IPS-20b (cell line): Measurements from ENCODE around the gene PHF21A.

ENCODE experiments used
- H3K27ac ChIP-seq: one replicate; pipeline ENCODE4 v1.5.1; 2013; ENCODE audit warnings: low read length
- H3K27me3 ChIP-seq: 2 replicates; pipeline ENCODE4 v1.6.1; 2013; ENCODE audit warnings: mild to moderate bottlenecking, low read length, inconsistent platforms; ENCODE audit not compliant: insufficient read depth
- H3K36me3 ChIP-seq: 2 replicates; pipeline ENCODE4 v1.6.1; 2013; ENCODE audit warnings: low read depth, mild to moderate bottlenecking, inconsistent platforms, low read length, moderate library complexity; ENCODE audit not compliant: insufficient read depth
- H3K4me1 ChIP-seq: 2 replicates; pipeline ENCODE4 v1.6.1; 2013; ENCODE audit warnings: mild to moderate bottlenecking, control low read depth, inconsistent platforms, low read length, moderate library complexity; ENCODE audit not compliant: insufficient read depth
- H3K4me3 ChIP-seq: 2 replicates; pipeline ENCODE4 v1.5.1; 2013; ENCODE audit warnings: mild to moderate bottlenecking, low read length, inconsistent platforms
- H3K9ac ChIP-seq: 2 replicates; pipeline ENCODE4 v1.6.1; 2013; ENCODE audit warnings: low read depth, mild to moderate bottlenecking, inconsistent platforms, low read length, moderate library complexity
- H3K9me3 ChIP-seq: 2 replicates; pipeline ENCODE4 v1.6.1; 2013; ENCODE audit warnings: mild to moderate bottlenecking, low read depth, low read length, inconsistent platforms; ENCODE audit not compliant: insufficient read depth

The PHF21A gene

GRCh38 chr11:45922425-45923082 is 198.7 kb downstream of the PHF21A start, which contains the start of gene LARGE2:
Gene LARGE2, plus strand, starts transcription at chr11:45922656. Its CDS starts 227 bp downstream, at chr11:45922883.
- H3K9ac ChIP-seq, result peak within 1 kb of the TSS; percentile 79
- H3K4me3 ChIP-seq, result peak within 1 kb of the TSS; percentile 87
- H3K4me1 ChIP-seq, result peaks cover 18% of the 10 kb centered on the region; the same call in 1 of the 2 replicates
- H3K27me3 ChIP-seq, result peaks cover 24% of the 10 kb centered on the region
- peak within 1 kb of the TSS; percentile 67 for H3K27ac ChIP-seq
- peaks cover 33% of the 10 kb centered on the region for H3K36me3 ChIP-seq
- H3K9me3 ChIP-seq, result no peaks in the 10 kb centered on the region

- Histone ChIP-seq H3K36me3 (peaks cover 25% of the 10 kb centered on the region), H3K4me1 (peaks cover 20% of the 10 kb centered on the region; the same call in 1 of the 2 replicates), H3K4me3 (peak overlapping the region; percentile 87), H3K27me3 (peaks cover 24% of the 10 kb centered on the region), H3K9ac (peak overlapping the region; percentile 79), H3K9me3 (no peaks in the 10 kb centered on the region), H3K27ac (peak overlapping the region; percentile 67)
These were observed 199.5 kb downstream of the PHF21A start for GRCh38 chr11:45921561-45922424.

GRCh38 chr11:45920531-45921477 is 200.4 kb downstream of the PHF21A start:
- Histone ChIP-seq H3K36me3 (peaks cover 21% of the 10 kb centered on the region), H3K9ac (peak overlapping the region; percentile 79; the same call in 1 of the 2 replicates), H3K4me3 (peak overlapping the region; percentile 87), H3K27ac (no peak overlapping the region), H3K27me3 (peaks cover 24% of the 10 kb centered on the region), H3K4me1 (peaks cover 20% of the 10 kb centered on the region; the same call in 1 of the 2 replicates), H3K9me3 (no peaks in the 10 kb centered on the region)

GRCh38 chr11:45919806-45920530 is 201.3 kb downstream of the PHF21A start:
- H3K9ac ChIP-seq, result peak overlapping the region; percentile 47; the same call in 1 of the 2 replicates
- H3K27me3 ChIP-seq, result peaks cover 24% of the 10 kb centered on the region
- peaks cover 20% of the 10 kb centered on the region; the same call in 1 of the 2 replicates for H3K4me1 ChIP-seq
- no peaks in the 10 kb centered on the region for H3K9me3 ChIP-seq
- peaks cover 24% of the 10 kb centered on the region for H3K36me3 ChIP-seq
- H3K4me3 ChIP-seq, result no peak overlapping the region
- H3K27ac ChIP-seq, result peak overlapping the region; percentile 72

GRCh38 chr11:45918962-45919675 is 202.1 kb downstream of the PHF21A start:
- peaks cover 20% of the 10 kb centered on the region; the same call in 1 of the 2 replicates for H3K4me1 ChIP-seq
- no peak overlapping the region for H3K27ac ChIP-seq
- H3K9me3 ChIP-seq, result no peaks in the 10 kb centered on the region
- H3K4me3 ChIP-seq, result peak overlapping the region; percentile 93; the same call in 1 of the 2 replicates
- H3K9ac ChIP-seq, result no peak overlapping the region; the same call in 1 of the 2 replicates
- peaks cover 24% of the 10 kb centered on the region for H3K36me3 ChIP-seq
- H3K27me3 ChIP-seq, result peaks cover 24% of the 10 kb centered on the region

- H3K4me3 ChIP-seq, result peak overlapping the region; percentile 93
- peaks cover 20% of the 10 kb centered on the region; the same call in 1 of the 2 replicates for H3K4me1 ChIP-seq
- H3K27me3 ChIP-seq, result peaks cover 22% of the 10 kb centered on the region
- peaks cover 25% of the 10 kb centered on the region for H3K36me3 ChIP-seq
- no peaks in the 10 kb centered on the region for H3K9me3 ChIP-seq
- peak overlapping the region; percentile 31 for H3K27ac ChIP-seq
- H3K9ac ChIP-seq, result peak overlapping the region; percentile 74; the same call in 1 of the 2 replicates
These were observed 202.8 kb downstream of the PHF21A start for GRCh38 chr11:45918331-45918941.

GRCh38 chr11:45917623-45918330 is 203.5 kb downstream of the PHF21A start, which contains the start of gene PEX16:
Gene PEX16, minus strand, starts transcription at chr11:45917877. Its CDS starts 66 bp downstream, at chr11:45917811.
- Histone ChIP-seq H3K27me3 (peaks cover 16% of the 10 kb centered on the region), H3K27ac (peak within 1 kb of the TSS; percentile 31), H3K9ac (peak within 1 kb of the TSS; percentile 74; the same call in 1 of the 2 replicates), H3K36me3 (peaks cover 29% of the 10 kb centered on the region), H3K4me3 (peak within 1 kb of the TSS; percentile 93), H3K9me3 (no peaks in the 10 kb centered on the region), H3K4me1 (peaks cover 20% of the 10 kb centered on the region; the same call in 1 of the 2 replicates)

- no peaks in the 10 kb centered on the region for H3K9me3 ChIP-seq
- H3K4me1 ChIP-seq, result peaks cover 20% of the 10 kb centered on the region; the same call in 1 of the 2 replicates
- H3K4me3 ChIP-seq, result peak overlapping the region; percentile 93
- H3K9ac ChIP-seq, result peak overlapping the region; percentile 74; the same call in 1 of the 2 replicates
- peaks cover 15% of the 10 kb centered on the region for H3K27me3 ChIP-seq
- peaks cover 29% of the 10 kb centered on the region for H3K36me3 ChIP-seq
- H3K27ac ChIP-seq, result no peak overlapping the region
These were observed 204.0 kb downstream of the PHF21A start for GRCh38 chr11:45917286-45917622.

- Histone ChIP-seq H3K4me3 (no peak overlapping the region), H3K9me3 (no peaks in the 10 kb centered on the region), H3K4me1 (peaks cover 10% of the 10 kb centered on the region; the same call in 1 of the 2 replicates), H3K9ac (no peak overlapping the region), H3K27me3 (peaks cover 1% of the 10 kb centered on the region; the same call in 1 of the 2 replicates), H3K36me3 (peaks cover 36% of the 10 kb centered on the region), H3K27ac (no peak overlapping the region)
These were observed 205.8 kb downstream of the PHF21A start for GRCh38 chr11:45915446-45915845.
